Thoracic aorta (tissue), 2 donors: ENCODE data around the gene OCA2. TPM values are rescaled to one million over a fixed set of nuclear protein-coding genes. Genes with fewer than 3 reads are reported as not detected.

Experiments used
- ATAC-seq: fragments of 150-250 bp; one replicate; pipeline ENCODE4 v1.8.0; 2017; ENCODE audit warnings: low read depth; ENCODE audit not compliant: insufficient number of reproducible peaks, low FRiP score
- DNase-seq: peaks from one replicate; pipeline ENCODE4 v3.0.0-alpha.2; 2020; ENCODE audit warnings: low spot score
- H3K27ac ChIP-seq, 2 donors: fragments of 200-600 bp; sonication (generic); 1 replicate in 1 of 2; 2 replicates in 1 of 2; pipeline ENCODE4 v1.5.1; 2016; ENCODE audit warnings: mild to moderate bottlenecking in 2 of 2, moderate library complexity in 2 of 2
- H3K27me3 ChIP-seq: fragments of 200-600 bp; sonication (generic); replicated peaks from 2 replicates; pipeline ENCODE4 v1.6.0; 2016; ENCODE audit warnings: mild to moderate bottlenecking; ENCODE audit not compliant: insufficient read depth
- H3K36me3 ChIP-seq: fragments of 200-600 bp; sonication (generic); one replicate; pipeline ENCODE4 v1.5.1; 2016
- H3K4me1 ChIP-seq, 2 donors: fragments of 200-600 bp; sonication (generic); 1 replicate in 1 of 2; 2 replicates in 1 of 2; pipeline versions ENCODE4 v1.5.1 to v1.6.0; 2016; ENCODE audit warnings: low read depth in 2 of 2, mild to moderate bottlenecking in 1 of 2; ENCODE audit not compliant: control insufficient read depth in 1 of 2
- H3K4me3 ChIP-seq: fragments of 200-600 bp; sonication (generic); 2 replicates; pipeline ENCODE4 v1.5.1; 2016; ENCODE audit warnings: mild to moderate bottlenecking
- H3K9me3 ChIP-seq: fragments of 200-600 bp; sonication (generic); 2 replicates; pipeline ENCODE4 v1.5.1; 2016
- CTCF ChIP-seq: fragments of 200-600 bp; sonication (generic); IDR thresholded peaks from one replicate; pipeline ENCODE4 v1.5.1; 2019; ENCODE audit warnings: antibody characterized with exemption
- total RNA-seq, 2 donors: library from RNA; depleted of rRNA; stranded (reverse); fragments of >200 nt; gene quantifications; one replicate each; pipeline versions ENCODE4 v1.1.0 to v1.2.3, GENCODE V29; 2016

The OCA2 gene
- total RNA-seq, 2 donors from 2014 or later = 8.0 to 14.8 TPM

- H3K4me1 ChIP-seq = no peaks in the 10 kb centered on the region
- no peak for TF ChIP-seq CTCF
- no peaks in the 10 kb centered on the region for H3K9me3 ChIP-seq
- H3K4me3 ChIP-seq = no peak overlapping the region
- H3K36me3 ChIP-seq = no peaks in the 10 kb centered on the region
- no peak overlapping the region for H3K27ac ChIP-seq
- no peak for ATAC-seq
- no peaks in the 10 kb centered on the region for H3K27me3 ChIP-seq
- DNase-seq = no peak
Observed at GRCh38 chr15:27762471-27762870, 336.6 kb downstream of the OCA2 start.

- DNase-seq (no peak), ATAC-seq (no peak)
- H3K4me3 ChIP-seq = no peak overlapping the region
- H3K4me1 ChIP-seq = no peaks in the 10 kb centered on the region
- no peak for TF ChIP-seq CTCF
- H3K9me3 ChIP-seq = no peaks in the 10 kb centered on the region
- no peaks in the 10 kb centered on the region for H3K27me3 ChIP-seq
- H3K36me3 ChIP-seq = no peaks in the 10 kb centered on the region
- no peak overlapping the region for H3K27ac ChIP-seq
Observed at GRCh38 chr15:27757052-27757451, 342.1 kb downstream of the OCA2 start.

GRCh38 chr15:27752691-27753090 lies 346.4 kb downstream of the OCA2 start:
- no peak overlapping the region for H3K4me3 ChIP-seq
- H3K27ac ChIP-seq = no peak overlapping the region
- no peak for DNase-seq
- H3K27me3 ChIP-seq = no peaks in the 10 kb centered on the region
- ATAC-seq = no peak
- TF ChIP-seq CTCF = no peak
- no peaks in the 10 kb centered on the region for H3K4me1 ChIP-seq
- H3K36me3 ChIP-seq = no peaks in the 10 kb centered on the region
- no peaks in the 10 kb centered on the region for H3K9me3 ChIP-seq

GRCh38 chr15:27747997-27748396 lies 351.1 kb downstream of the OCA2 start:
- no peaks in the 10 kb centered on the region for H3K36me3 ChIP-seq
- TF ChIP-seq CTCF = no peak
- no peak overlapping the region for H3K4me3 ChIP-seq
- no peaks in the 10 kb centered on the region for H3K27me3 ChIP-seq
- no peak overlapping the region for H3K27ac ChIP-seq
- no peak for DNase-seq
- H3K4me1 ChIP-seq = no peaks in the 10 kb centered on the region
- no peak for ATAC-seq
- no peaks in the 10 kb centered on the region for H3K9me3 ChIP-seq

- TF ChIP-seq CTCF = no peak
- no peaks in the 10 kb centered on the region for H3K9me3 ChIP-seq
- no peak overlapping the region for H3K4me3 ChIP-seq
- H3K27ac ChIP-seq = no peak overlapping the region
- DNase-seq = no peak
- H3K36me3 ChIP-seq = no peaks in the 10 kb centered on the region
- no peak for ATAC-seq
- H3K4me1 ChIP-seq = no peaks in the 10 kb centered on the region
- H3K27me3 ChIP-seq = no peaks in the 10 kb centered on the region
Observed at GRCh38 chr15:27746401-27746955, 352.6 kb downstream of the OCA2 start.
